DOHH2 (cell line): ENCODE measurements around the gene PTGES3L.

Experiments used
- H3F3A ChIP-seq: fragments of 200-600 bp; sonication (generic), shearing (Covaris generic); 2 replicates; pipeline ENCODE4 v1.6.0; 2016; ENCODE audit warnings: antibody characterized with exemption, mild to moderate bottlenecking; ENCODE audit not compliant: control insufficient read depth, insufficient read depth
- H3K27ac ChIP-seq: fragments of 200-600 bp; sonication (generic); 2 replicates; pipeline ENCODE4 v1.5.1; 2014; ENCODE audit warnings: low read depth, mild to moderate bottlenecking, low read length, moderate library complexity
- H3K27me3 ChIP-seq: fragments of 200-600 bp; sonication (generic); 2 replicates; pipeline ENCODE4 v1.6.1; 2014; ENCODE audit warnings: mild to moderate bottlenecking, low read length, mixed read lengths; ENCODE audit not compliant: control insufficient read depth
- H3K36me3 ChIP-seq: fragments of 200-600 bp; sonication (generic); 2 replicates; pipeline ENCODE4 v1.6.1; 2014; ENCODE audit warnings: mild to moderate bottlenecking, low read length, moderate library complexity, mixed read lengths; ENCODE audit not compliant: control insufficient read depth
- H3K4me1 ChIP-seq: fragments of 200-600 bp; sonication (generic); 2 replicates; pipeline ENCODE4 v1.6.1; 2014; ENCODE audit warnings: mild to moderate bottlenecking, low read length, mixed read lengths; ENCODE audit not compliant: control insufficient read depth
- H3K4me2 ChIP-seq: fragments of 200-600 bp; sonication (generic); 2 replicates; pipeline ENCODE4 v1.6.0; 2014; ENCODE audit warnings: mild to moderate bottlenecking, low read length, moderate library complexity
- H3K4me3 ChIP-seq: fragments of 200-600 bp; sonication (generic); 2 replicates; pipeline ENCODE4 v1.5.1; 2014; ENCODE audit warnings: mild to moderate bottlenecking, low read length, mixed read lengths
- H3K79me2 ChIP-seq: fragments of 200-600 bp; sonication (generic); 2 replicates; pipeline ENCODE4 v1.6.1; 2014; ENCODE audit warnings: mild to moderate bottlenecking, low read length, mixed read lengths; ENCODE audit not compliant: control insufficient read depth
- H3K9me2 ChIP-seq: fragments of 200-600 bp; sonication (generic); replicated peaks from 2 replicates; pipeline ENCODE4 v1.6.1; 2014; ENCODE audit warnings: mild to moderate bottlenecking, low read length, mixed read lengths; ENCODE audit not compliant: control insufficient read depth
- H3K9me3 ChIP-seq: fragments of 200-600 bp; sonication (generic); 2 replicates; pipeline ENCODE4 v1.6.1; 2014; ENCODE audit warnings: antibody characterized with exemption, low read length, mixed read lengths; ENCODE audit not compliant: control insufficient read depth, insufficient read depth
- H4K20me1 ChIP-seq: fragments of 200-600 bp; sonication (generic); 2 replicates; pipeline ENCODE4 v1.6.0; 2014; ENCODE audit warnings: low read depth, mild to moderate bottlenecking, antibody characterized with exemption, low read length, moderate library complexity; ENCODE audit not compliant: control insufficient read depth, insufficient read depth
- EZH2phosphoT487 ChIP-seq: fragments of 200-600 bp; sonication (generic); IDR thresholded peaks from 2 replicates; pipeline ENCODE4 v1.6.1; 2017; ENCODE audit warnings: borderline replicate concordance, mild to moderate bottlenecking, antibody characterized with exemption, low read length, moderate library complexity, mixed read lengths
- TF ChIP-seq, protein P1 (sequence below): fragments of 200-600 bp; sonication (generic); IDR thresholded peaks from one replicate; pipeline ENCODE4 v1.5.1; 2014; ENCODE audit warnings: antibody characterized with exemption, mild to moderate bottlenecking, low read depth, low read length; ENCODE audit not compliant: poor library complexity, severe bottlenecking

Gene PTGES3L

DNA sequence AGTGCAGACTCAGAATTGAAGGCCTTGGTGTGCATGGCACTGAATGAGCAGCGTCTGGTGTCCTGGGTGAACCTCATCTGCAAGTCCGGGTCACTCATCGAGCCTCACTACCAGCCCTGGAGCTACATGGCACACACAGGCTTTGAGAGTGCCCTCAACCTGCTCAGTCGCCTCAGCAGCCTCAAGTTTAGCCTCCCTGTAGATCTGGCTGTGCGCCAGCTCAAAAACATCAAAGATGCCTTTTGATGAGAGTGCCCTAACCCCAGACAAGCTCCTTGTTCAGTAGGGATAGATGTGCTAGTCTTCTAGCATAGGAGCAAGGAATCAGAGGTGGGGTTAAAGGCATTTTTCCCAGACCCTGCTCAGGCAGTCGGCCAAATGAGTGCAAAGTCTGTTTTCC lies 11.6 kb upstream of the PTGES3L start:
- Histone ChIP-seq H3F3A (peaks cover 4% of the 10 kb centered on the region), H4K20me1 (no peaks in the 10 kb centered on the region), H3K27ac (no peak overlapping the region), H3K4me2 (no peak overlapping the region), H3K9me3 (no peaks in the 10 kb centered on the region), H3K27me3 (no peaks in the 10 kb centered on the region), H3K4me3 (no peak overlapping the region), H3K9me2 (no peaks in the 10 kb centered on the region), H3K4me1 (peaks cover 5% of the 10 kb centered on the region; the same call in 1 of the 2 replicates), H3K79me2 (peaks cover 7% of the 10 kb centered on the region), H3K36me3 (peaks cover 71% of the 10 kb centered on the region)
- no peak for TF ChIP-seq EZH2phosphoT487
- TF ChIP-seq, protein P1, sequence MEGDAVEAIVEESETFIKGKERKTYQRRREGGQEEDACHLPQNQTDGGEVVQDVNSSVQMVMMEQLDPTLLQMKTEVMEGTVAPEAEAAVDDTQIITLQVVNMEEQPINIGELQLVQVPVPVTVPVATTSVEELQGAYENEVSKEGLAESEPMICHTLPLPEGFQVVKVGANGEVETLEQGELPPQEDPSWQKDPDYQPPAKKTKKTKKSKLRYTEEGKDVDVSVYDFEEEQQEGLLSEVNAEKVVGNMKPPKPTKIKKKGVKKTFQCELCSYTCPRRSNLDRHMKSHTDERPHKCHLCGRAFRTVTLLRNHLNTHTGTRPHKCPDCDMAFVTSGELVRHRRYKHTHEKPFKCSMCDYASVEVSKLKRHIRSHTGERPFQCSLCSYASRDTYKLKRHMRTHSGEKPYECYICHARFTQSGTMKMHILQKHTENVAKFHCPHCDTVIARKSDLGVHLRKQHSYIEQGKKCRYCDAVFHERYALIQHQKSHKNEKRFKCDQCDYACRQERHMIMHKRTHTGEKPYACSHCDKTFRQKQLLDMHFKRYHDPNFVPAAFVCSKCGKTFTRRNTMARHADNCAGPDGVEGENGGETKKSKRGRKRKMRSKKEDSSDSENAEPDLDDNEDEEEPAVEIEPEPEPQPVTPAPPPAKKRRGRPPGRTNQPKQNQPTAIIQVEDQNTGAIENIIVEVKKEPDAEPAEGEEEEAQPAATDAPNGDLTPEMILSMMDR, result no peak

DNA sequence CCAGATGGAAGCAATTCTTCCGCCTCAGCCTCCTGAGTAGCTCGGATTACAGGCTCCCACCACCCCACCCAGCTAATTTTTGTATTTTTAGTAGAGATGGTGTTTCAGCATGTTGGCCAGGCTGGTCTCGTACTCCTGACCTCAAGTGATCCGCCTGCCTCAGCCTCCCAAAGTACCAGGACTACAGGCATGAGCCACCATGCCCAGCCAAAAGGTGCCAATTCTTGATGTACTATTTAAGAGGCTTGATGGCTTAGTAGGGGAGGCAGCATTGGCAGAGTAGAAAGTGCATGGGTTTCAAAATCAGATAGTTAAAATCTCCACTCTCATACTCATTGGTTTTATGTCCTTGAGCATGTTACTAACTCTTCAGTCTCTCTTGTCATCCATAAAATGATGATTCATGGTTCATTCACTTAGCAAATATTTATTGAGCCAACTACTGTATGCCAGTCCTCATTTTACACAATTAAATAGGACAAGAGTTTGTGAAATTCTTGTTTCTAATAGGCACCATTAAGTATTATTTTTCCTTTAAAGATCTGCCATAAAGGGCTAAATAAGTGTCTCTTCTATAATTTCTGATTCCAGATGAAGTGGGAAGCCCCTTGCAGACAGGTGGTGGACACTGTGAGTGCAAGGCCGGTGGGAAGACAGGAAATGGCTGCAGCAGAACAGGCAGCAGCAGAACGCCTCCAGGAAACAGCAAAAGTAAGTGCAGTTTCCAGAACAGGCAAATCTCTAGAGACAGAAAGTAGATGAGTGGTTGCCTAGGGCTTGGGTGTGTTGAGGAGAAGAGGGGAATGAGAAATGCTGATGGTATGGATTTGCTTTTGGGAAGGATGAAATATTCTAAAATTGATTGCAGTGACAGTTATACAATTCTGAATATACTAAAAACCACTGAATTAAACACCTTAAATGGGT lies 10.1 kb upstream of the PTGES3L start:
- Histone ChIP-seq H3K4me1 (peaks cover 14% of the 10 kb centered on the region), H3K4me3 (no peak overlapping the region), H3K27me3 (no peaks in the 10 kb centered on the region), H4K20me1 (no peaks in the 10 kb centered on the region), H3K79me2 (peaks cover 21% of the 10 kb centered on the region), H3K4me2 (no peak overlapping the region), H3K27ac (no peak overlapping the region), H3K9me2 (no peaks in the 10 kb centered on the region), H3K36me3 (peaks cover 84% of the 10 kb centered on the region), H3K9me3 (no peaks in the 10 kb centered on the region), H3F3A (peaks cover 1% of the 10 kb centered on the region)
- TF ChIP-seq, protein P1, result no peak
- TF ChIP-seq EZH2phosphoT487, result no peak

DNA sequence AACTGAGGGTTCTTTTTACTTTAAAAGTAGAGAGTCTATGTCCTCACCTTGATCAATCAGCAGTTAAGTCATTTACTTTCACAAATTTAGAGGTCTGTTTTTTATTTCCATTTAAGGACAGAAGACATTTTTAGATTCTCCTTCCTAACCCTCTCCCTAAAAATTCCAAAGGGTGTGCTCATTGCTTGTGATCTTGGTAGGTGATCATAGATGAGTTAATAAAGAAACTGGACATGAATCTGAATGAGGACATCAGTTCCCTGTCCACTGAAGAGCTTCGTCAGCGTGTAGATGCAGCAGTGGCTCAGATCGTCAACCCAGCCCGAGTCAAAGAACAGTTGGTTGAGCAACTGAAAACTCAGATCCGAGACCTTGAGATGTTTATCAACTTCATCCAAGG lies 9.3 kb upstream of the PTGES3L start:
- Histone ChIP-seq H3K27me3 (no peaks in the 10 kb centered on the region), H3K4me3 (no peak overlapping the region), H4K20me1 (no peaks in the 10 kb centered on the region), H3K79me2 (peaks cover 29% of the 10 kb centered on the region), H3K4me2 (no peak overlapping the region), H3F3A (no peaks in the 10 kb centered on the region; the same call in 1 of the 2 replicates), H3K4me1 (peaks cover 22% of the 10 kb centered on the region), H3K9me3 (no peaks in the 10 kb centered on the region), H3K36me3 (peaks cover 88% of the 10 kb centered on the region), H3K27ac (no peak overlapping the region), H3K9me2 (no peaks in the 10 kb centered on the region)
- TF ChIP-seq EZH2phosphoT487, result no peak
- TF ChIP-seq, protein P1, result no peak
